ENCODE data around the gene MARK2.

GRCh38 chr11:63923319-63923718 lies 84.4 kb downstream of the MARK2 start:
- TF ChIP-seq POLR2A (IDR thresholded peaks at IDR 0.05), result no peak
- TF ChIP-seq CTCF (IDR thresholded peaks at IDR 0.05), result no peak

All from Peyer's patch (tissue), 4 donors.